ENCODE data around the gene MGLL.
"Not testable (repeated sequence)": the region's sequence is repeated elsewhere in the genome, so short reads cannot be mapped to it uniquely, and the experiment has no call there.

The MGLL gene

DNA sequence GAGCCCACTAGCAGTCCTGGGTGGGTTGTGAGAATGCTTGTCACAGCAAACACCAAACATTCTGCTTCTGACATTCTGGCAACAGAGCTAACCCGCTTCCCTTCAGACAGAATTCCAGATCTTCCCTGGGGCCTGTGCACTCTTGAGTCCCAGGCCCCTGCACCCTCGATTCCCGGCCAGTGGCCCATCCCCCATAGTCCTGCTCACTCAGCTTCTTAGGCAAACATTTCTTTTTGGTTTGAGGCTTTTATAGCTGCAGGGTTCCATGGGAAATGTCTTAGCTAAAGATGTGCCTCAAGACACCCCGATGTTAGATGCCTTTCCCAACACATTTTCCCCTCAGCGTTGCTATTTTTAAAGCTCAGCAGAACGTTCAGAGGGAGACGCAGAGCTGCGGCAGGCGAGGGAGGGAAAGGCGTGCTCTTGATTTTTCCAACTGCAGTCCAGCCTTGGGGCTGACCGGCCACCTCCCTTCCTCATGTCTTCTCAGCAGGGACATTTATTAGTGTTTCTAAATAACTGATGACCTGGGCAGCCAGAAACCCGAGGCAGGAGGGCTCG is 114.4 kb downstream of the MGLL start:
- Histone ChIP-seq H3K36me3 (ENCODE audit: control insufficient read depth in 5 of 5, insufficient read depth in 5 of 5, low read length in 5 of 5) (peaks cover 3 to 58% (median 52%) of the 10 kb centered on the region in 5 donors), H3K27me3 (ENCODE audit: control insufficient read depth in 5 of 5, insufficient read depth in 4 of 5, low read length in 5 of 5) (no peaks in the 10 kb centered on the region), H3K9me3 (ENCODE audit: control insufficient read depth in 5 of 5, low read length in 5 of 5) (no peaks in the 10 kb centered on the region), H3K9ac (ENCODE audit: low read length in 5 of 5) (peak overlapping the region in 1 of 5 donors; percentile 10), H3K27ac (ENCODE audit: low read depth, low read length) (peak overlapping the region; percentile 84), H3K4me1 (ENCODE audit: control insufficient read depth in 5 of 5, insufficient read depth in 5 of 5, low read length in 5 of 5) (peaks cover 25 to 80% (median 77%) of the 10 kb centered on the region in 5 donors), H3K4me3 (ENCODE audit: low read depth in 1 of 5, low read length in 5 of 5) (no peak overlapping the region)

DNA sequence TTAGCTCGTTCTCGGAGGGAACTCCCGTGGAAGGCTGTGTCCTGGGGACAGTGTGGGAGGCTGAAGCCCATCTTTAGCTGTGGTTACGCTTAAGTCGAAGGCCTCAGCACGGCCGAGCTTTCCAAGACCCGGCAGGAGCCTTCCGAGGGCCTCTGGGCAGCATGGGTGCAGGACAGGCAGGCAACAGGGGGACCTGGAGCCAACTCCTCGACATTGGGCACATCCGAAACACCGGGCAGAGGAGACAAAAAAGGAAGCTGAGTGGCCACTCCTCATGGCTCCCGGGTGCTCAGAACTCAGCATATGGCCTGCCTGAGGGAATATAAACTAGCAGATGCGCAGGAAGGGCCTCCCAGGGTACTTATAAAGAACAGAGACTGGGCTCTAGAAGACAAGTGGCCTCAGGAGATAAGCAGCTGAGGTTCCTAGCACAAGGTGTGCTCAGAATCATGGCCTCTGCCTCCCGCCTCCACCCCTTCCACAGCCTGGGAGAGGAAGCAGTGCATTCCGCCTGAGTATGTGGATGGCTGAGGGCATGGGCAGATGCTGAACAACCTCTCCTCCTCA is 115.4 kb downstream of the MGLL start:
- Histone ChIP-seq H3K9ac (ENCODE audit: low read length in 5 of 5) (peak overlapping the region in 1 of 5 donors; percentile 7), H3K9me3 (ENCODE audit: control insufficient read depth in 5 of 5, low read length in 5 of 5) (no peaks in the 10 kb centered on the region), H3K27ac (ENCODE audit: low read depth, low read length) (peak overlapping the region; percentile 84), H3K4me3 (ENCODE audit: low read depth in 1 of 5, low read length in 5 of 5) (no peak overlapping the region), H3K36me3 (ENCODE audit: control insufficient read depth in 5 of 5, insufficient read depth in 5 of 5, low read length in 5 of 5) (peaks cover 3 to 53% (median 43%) of the 10 kb centered on the region in 5 donors), H3K27me3 (ENCODE audit: control insufficient read depth in 5 of 5, insufficient read depth in 4 of 5, low read length in 5 of 5) (no peaks in the 10 kb centered on the region), H3K4me1 (ENCODE audit: control insufficient read depth in 5 of 5, insufficient read depth in 5 of 5, low read length in 5 of 5) (peaks cover 22 to 79% (median 78%) of the 10 kb centered on the region in 5 donors)

DNA sequence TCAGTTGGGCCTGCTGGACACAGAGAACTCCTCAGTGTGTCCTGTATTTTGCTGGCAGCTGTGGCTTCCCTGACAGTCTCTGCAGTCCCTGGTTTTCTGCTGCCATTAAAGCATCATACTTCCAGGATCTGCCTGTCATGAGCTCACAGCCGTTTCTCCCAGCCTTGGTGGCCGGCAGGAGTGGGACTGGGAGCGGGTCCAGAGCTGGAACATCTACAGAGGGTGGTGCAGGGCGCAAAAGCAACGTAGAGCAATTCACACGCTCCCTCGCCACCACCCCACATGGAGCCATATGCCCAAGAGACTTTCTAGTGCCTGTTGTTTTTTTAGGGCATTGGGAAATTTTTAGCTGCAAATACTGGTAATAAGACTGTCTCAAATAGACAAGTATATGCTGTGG is 116.0 kb downstream of the MGLL start:
- Histone ChIP-seq H3K4me1 (ENCODE audit: control insufficient read depth in 5 of 5, insufficient read depth in 5 of 5, low read length in 5 of 5) (peaks cover 26 to 81% (median 80%) of the 10 kb centered on the region in 5 donors), H3K27ac (ENCODE audit: low read depth, low read length) (peak overlapping the region; percentile 84), H3K27me3 (ENCODE audit: control insufficient read depth in 5 of 5, insufficient read depth in 4 of 5, low read length in 5 of 5) (no peaks in the 10 kb centered on the region), H3K9ac (ENCODE audit: low read length in 5 of 5) (peak overlapping the region in 1 of 5 donors; percentile 7), H3K4me3 (ENCODE audit: low read depth in 1 of 5, low read length in 5 of 5) (no peak overlapping the region), H3K36me3 (ENCODE audit: control insufficient read depth in 5 of 5, insufficient read depth in 5 of 5, low read length in 5 of 5) (peaks cover 3 to 53% (median 48%) of the 10 kb centered on the region in 5 donors), H3K9me3 (ENCODE audit: control insufficient read depth in 5 of 5, low read length in 5 of 5) (no peaks in the 10 kb centered on the region)

DNA sequence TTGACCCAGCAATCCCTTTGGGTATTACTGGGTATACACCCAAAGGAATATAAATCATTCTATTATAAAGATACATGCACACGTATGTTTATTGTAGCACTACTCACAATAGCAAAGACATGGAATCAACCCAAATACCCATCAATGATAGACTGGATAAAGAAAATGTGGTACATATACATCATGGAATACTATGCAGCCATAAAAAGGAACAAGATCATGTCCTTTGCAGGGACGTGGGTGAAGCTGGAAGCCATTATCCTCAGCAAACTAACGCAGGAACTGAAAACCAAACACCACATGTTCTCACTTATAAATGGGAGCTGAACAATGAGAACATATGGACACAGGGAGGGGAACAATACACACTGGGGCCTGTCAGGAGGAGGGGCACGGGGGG is 117.5 kb downstream of the MGLL start:
- not testable (repeated sequence) for H3K4me3 ChIP-seq (ENCODE audit: low read depth in 1 of 5, low read length in 5 of 5); H3K9ac ChIP-seq (ENCODE audit: low read length in 5 of 5); H3K27me3 ChIP-seq (ENCODE audit: control insufficient read depth in 5 of 5, insufficient read depth in 4 of 5, low read length in 5 of 5); H3K9me3 ChIP-seq (ENCODE audit: control insufficient read depth in 5 of 5, low read length in 5 of 5); H3K27ac ChIP-seq (ENCODE audit: low read depth, low read length)
- Histone ChIP-seq H3K4me1 (ENCODE audit: control insufficient read depth in 5 of 5, insufficient read depth in 5 of 5, low read length in 5 of 5) (peaks cover 31 to 82% (median 81%) of the 10 kb centered on the region in 5 donors), H3K36me3 (ENCODE audit: control insufficient read depth in 5 of 5, insufficient read depth in 5 of 5, low read length in 5 of 5) (peaks cover 3 to 51% (median 39%) of the 10 kb centered on the region in 5 donors)

DNA sequence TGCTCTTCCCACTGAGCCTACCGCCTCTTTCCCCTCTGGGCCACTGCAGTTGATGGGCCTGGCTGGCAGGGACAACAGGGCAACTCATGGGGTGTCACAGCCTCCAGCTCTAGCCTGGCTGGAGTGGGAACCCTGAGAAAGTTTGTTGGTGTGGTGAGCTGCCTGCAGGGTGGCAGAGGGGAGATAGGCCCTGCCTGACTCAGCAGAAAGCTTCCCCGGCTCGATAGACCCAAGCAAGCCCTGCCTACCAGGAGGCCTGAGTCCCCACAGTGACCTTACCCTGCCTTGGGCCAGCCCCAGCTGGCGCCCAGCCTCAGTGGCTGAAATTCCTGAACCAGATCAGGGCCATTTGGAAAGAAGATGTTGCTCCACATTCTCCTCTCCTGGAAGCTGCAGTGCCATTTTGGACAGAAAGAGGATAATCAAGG is 120.2 kb downstream of the MGLL start:
- Histone ChIP-seq H3K36me3 (ENCODE audit: control insufficient read depth in 5 of 5, insufficient read depth in 5 of 5, low read length in 5 of 5) (peaks cover 3 to 38% (median 21%) of the 10 kb centered on the region in 5 donors), H3K9ac (ENCODE audit: low read length in 5 of 5) (peak overlapping the region in 4 of 5 donors; percentile 2 to 79 (median 20)), H3K4me1 (ENCODE audit: control insufficient read depth in 5 of 5, insufficient read depth in 5 of 5, low read length in 5 of 5) (peaks cover 35 to 82% (median 81%) of the 10 kb centered on the region in 5 donors), H3K27me3 (ENCODE audit: control insufficient read depth in 5 of 5, insufficient read depth in 4 of 5, low read length in 5 of 5) (no peaks in the 10 kb centered on the region), H3K9me3 (ENCODE audit: control insufficient read depth in 5 of 5, low read length in 5 of 5) (no peaks in the 10 kb centered on the region), H3K4me3 (ENCODE audit: low read depth in 1 of 5, low read length in 5 of 5) (peak overlapping the region in 1 of 5 donors; percentile 23), H3K27ac (ENCODE audit: low read depth, low read length) (peak overlapping the region; percentile 97)

DNA sequence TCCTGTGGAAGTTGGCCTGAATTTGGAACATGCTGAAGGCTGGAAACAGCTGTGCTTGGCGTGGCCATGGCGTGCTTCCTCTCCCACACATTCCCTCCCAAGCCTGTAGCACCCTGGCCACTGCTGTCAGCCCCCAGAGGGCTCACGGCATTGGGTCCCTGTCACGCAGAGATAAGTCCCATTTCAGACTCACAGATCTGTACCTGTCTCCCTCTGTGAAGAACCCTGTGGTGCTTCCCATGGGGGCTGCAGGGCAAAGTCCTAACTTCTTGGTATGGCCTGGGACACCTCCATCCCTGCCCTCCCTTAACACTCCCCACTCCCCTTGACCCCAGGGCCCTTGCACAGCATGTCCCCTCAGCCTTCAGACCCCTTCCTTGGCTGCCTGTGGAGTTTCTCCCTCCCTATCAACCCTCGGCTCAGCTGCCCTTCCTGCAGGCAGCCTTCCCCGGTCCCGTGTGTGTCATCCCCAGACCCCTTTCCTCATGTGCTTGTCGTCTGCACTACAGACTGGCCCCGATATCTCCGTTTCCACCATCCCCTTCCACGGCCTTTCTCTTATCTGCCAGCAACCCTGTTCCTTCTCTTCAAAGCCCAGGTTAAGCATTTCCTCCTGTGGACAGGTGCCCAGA is 120.9 kb downstream of the MGLL start:
- Histone ChIP-seq H3K9ac (ENCODE audit: low read length in 5 of 5) (peak overlapping the region in 4 of 5 donors; percentile 10 to 79 (median 20)), H3K4me3 (ENCODE audit: low read depth in 1 of 5, low read length in 5 of 5) (peak overlapping the region in 1 of 5 donors; percentile 23), H3K27ac (ENCODE audit: low read depth, low read length) (peak overlapping the region; percentile 97), H3K4me1 (ENCODE audit: control insufficient read depth in 5 of 5, insufficient read depth in 5 of 5, low read length in 5 of 5) (peaks cover 30 to 82% (median 81%) of the 10 kb centered on the region in 5 donors), H3K9me3 (ENCODE audit: control insufficient read depth in 5 of 5, low read length in 5 of 5) (no peaks in the 10 kb centered on the region), H3K36me3 (ENCODE audit: control insufficient read depth in 5 of 5, insufficient read depth in 5 of 5, low read length in 5 of 5) (peaks cover 3 to 30% (median 15%) of the 10 kb centered on the region in 5 donors), H3K27me3 (ENCODE audit: control insufficient read depth in 5 of 5, insufficient read depth in 4 of 5, low read length in 5 of 5) (no peaks in the 10 kb centered on the region)

DNA sequence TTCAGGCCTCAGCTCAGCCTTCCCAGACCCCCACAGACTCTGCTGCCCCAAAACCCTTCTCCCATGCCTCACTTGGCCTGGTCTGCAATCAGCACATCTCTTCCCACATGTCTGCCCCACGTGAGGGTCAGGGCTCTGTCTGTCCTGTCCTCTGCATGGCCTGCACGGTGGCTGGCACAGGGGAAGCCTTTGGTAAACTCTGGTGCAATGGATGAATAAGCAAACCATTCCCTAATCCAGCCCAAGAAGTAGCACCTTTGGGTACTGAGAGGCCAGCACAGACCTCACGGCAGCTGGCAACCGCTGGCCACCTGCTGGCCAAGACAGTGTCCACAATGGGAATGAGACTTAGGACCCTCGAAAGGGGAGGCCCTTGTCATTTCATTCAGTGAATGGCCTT is 121.9 kb downstream of the MGLL start:
- Histone ChIP-seq H3K9ac (ENCODE audit: low read length in 5 of 5) (no peak overlapping the region), H3K27ac (ENCODE audit: low read depth, low read length) (peak overlapping the region; percentile 97), H3K27me3 (ENCODE audit: control insufficient read depth in 5 of 5, insufficient read depth in 4 of 5, low read length in 5 of 5) (no peaks in the 10 kb centered on the region), H3K4me1 (ENCODE audit: control insufficient read depth in 5 of 5, insufficient read depth in 5 of 5, low read length in 5 of 5) (peaks cover 29 to 80% (median 76%) of the 10 kb centered on the region in 5 donors), H3K9me3 (ENCODE audit: control insufficient read depth in 5 of 5, low read length in 5 of 5) (no peaks in the 10 kb centered on the region), H3K36me3 (ENCODE audit: control insufficient read depth in 5 of 5, insufficient read depth in 5 of 5, low read length in 5 of 5) (peaks cover 3 to 20% (median 10%) of the 10 kb centered on the region in 5 donors), H3K4me3 (ENCODE audit: low read depth in 1 of 5, low read length in 5 of 5) (no peak overlapping the region)

DNA sequence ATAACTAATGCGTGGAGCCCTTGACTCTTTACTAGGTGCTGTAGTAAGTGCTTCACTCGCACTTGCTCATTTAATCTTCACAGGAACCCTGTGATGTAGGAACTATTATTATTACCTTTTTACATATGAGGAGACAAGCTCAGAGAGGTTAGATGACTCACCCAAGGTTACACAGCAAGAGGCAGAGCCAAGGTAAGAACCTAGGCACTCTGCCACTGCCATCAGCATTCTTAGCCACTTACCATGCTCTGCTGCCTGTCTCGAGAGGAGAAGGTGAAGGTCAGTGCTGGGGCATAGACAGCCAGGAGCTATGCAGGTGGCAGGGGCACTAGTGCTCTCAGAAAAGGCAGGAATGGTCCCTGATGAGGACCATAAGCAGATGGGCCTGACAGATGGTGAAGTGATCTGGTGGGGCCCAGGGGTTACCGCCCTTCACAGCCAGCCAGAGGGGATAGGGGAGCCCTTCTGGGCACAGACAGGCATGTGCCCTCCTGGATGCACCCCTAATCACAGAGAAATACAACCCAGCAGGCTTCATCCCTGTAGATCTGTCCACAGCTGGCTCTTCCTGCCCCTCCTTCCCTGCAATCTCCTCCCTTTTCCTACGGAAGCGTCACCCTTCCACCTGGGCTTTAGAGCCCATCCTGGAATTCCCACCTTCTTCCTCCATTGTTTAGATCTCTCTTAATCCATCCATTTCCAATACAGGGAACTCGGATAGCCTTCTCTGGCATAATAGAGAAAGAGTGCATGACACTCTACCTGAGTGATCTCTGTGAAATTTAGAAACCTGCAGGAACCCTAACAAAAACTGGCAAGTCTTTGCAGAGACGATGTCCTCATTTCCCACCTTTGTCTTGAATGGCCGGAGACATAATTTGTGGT is 122.7 kb downstream of the MGLL start:
- H3K9me3 ChIP-seq (ENCODE audit: control insufficient read depth in 5 of 5, low read length in 5 of 5) = no peaks in the 10 kb centered on the region
- H3K4me3 ChIP-seq (ENCODE audit: low read depth in 1 of 5, low read length in 5 of 5) = no peak overlapping the region
- H3K27ac ChIP-seq (ENCODE audit: low read depth, low read length) = peak overlapping the region; percentile 97
- peaks cover 29 to 80% (median 76%) of the 10 kb centered on the region in 5 donors for H3K4me1 ChIP-seq (ENCODE audit: control insufficient read depth in 5 of 5, insufficient read depth in 5 of 5, low read length in 5 of 5)
- H3K36me3 ChIP-seq (ENCODE audit: control insufficient read depth in 5 of 5, insufficient read depth in 5 of 5, low read length in 5 of 5) = peaks cover under 1 to 22% (median 13%) of the 10 kb centered on the region in 5 donors
- H3K9ac ChIP-seq (ENCODE audit: low read length in 5 of 5) = peak overlapping the region in 4 of 5 donors; percentile 22 to 52 (median 42)
- no peaks in the 10 kb centered on the region for H3K27me3 ChIP-seq (ENCODE audit: control insufficient read depth in 5 of 5, insufficient read depth in 4 of 5, low read length in 5 of 5)

DNA sequence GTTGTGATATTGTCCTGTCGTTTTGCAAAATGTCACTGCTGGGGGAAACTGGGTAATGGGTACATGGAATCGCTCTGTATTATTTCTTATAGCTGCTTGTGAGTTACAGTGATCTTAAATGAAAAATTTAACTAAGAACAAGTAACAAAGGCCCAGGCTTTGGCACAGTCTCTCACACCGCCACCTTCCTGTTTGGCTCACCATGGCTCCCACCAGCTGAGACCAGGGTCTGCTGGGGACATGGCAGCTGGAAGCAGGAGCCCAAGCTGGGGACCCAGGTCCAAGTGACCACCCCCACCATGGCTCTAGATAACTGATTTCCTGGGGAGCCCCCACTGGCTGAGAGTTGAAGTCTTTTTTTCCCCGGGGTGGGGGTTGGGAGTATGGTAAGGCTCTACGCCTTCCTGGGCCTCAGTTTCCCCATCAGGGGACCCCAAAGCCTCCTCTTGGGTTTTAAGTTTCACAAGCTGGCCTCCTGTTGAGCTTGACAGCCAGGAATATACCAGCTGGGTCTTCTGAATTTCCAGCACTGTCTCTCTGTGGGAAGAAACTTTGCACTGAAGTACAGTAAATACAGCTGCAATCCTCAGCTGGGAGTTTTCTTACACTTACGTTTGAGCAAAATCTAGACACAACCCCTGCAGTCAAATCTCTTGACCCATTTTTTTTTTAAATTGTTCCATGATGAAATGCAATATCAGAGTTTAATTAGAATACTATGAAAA is 123.5 kb downstream of the MGLL start:
- Histone ChIP-seq H3K36me3 (ENCODE audit: control insufficient read depth in 5 of 5, insufficient read depth in 5 of 5, low read length in 5 of 5) (peaks cover 0 to 26% (median 18%) of the 10 kb centered on the region in 5 donors), H3K9ac (ENCODE audit: low read length in 5 of 5) (peak overlapping the region in 4 of 5 donors; percentile 51 to 73 (median 62)), H3K4me1 (ENCODE audit: control insufficient read depth in 5 of 5, insufficient read depth in 5 of 5, low read length in 5 of 5) (peaks cover 29 to 80% (median 76%) of the 10 kb centered on the region in 5 donors), H3K9me3 (ENCODE audit: control insufficient read depth in 5 of 5, low read length in 5 of 5) (no peaks in the 10 kb centered on the region), H3K27me3 (ENCODE audit: control insufficient read depth in 5 of 5, insufficient read depth in 4 of 5, low read length in 5 of 5) (no peaks in the 10 kb centered on the region), H3K4me3 (ENCODE audit: low read depth in 1 of 5, low read length in 5 of 5) (peak overlapping the region in 1 of 5 donors; percentile 16), H3K27ac (ENCODE audit: low read depth, low read length) (peak overlapping the region; percentile 97)

All from subcutaneous abdominal adipose tissue (tissue), 5 donors.